Measurements from ENCODE around the gene C11orf68. TPM values are rescaled to one million over a fixed set of nuclear protein-coding genes. Genes with fewer than 3 reads are reported as not detected.

C11orf68 gene
- total and polyA plus RNA-seq, 9 of the 15 experiments (the other 6 are each of a cell fraction or from before 2014, with no cell fraction given), result 3.6 to 35.9 (median 12.8) TPM

DNA sequence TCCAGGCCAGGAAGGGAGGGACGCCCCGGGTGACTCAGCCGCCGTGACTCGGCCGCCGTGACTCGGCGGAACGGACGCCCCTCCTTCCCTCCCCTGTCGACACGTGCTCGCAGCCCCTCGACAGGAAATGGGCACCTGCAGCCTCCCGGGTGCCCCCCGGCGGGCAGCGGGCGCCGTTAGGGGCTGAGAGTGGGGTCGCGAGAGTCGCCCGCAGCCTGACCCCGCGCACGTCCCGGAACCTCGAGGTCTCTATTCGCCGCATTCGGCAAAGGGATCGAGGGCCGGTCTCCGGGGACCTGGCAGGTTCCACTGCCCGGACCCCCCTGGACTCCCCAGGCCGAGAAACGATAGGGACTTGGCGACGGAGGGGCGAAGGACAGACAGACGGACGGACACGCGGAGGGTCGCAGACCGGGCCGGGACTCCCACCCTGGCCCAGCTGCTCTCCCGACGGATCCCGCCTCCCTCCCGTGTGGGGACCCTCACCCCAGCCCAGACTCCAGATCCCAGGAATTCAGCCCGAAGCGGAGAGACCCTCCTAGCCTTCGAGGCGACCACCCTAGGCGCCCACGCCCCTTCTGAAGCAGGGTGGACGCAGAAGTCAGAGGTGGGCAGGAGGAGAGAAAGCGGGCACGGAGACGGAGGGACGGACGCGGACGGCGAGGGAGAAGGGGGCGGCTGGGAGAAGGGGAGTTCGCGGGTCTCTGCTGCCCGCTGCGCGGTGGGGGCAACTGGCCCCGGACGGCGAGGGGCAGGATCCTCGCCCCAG is 19.3 kb downstream of the C11orf68 start (continued):
- TF ChIP-seq ZNF316 (IDR thresholded peaks at IDR 0.05), result peak; percentile 96
- 0 out of 2 replicates have a peak, but pooled peaks have one; percentile 82 for TF ChIP-seq KDM2B (CRISPR knock-in tag; IDR thresholded peaks at IDR 0.05)
- peak; percentile 14 for TF ChIP-seq FOS (IDR thresholded peaks at IDR 0.05; ENCODE audit: extremely low read depth, insufficient read length)
- peak; percentile 62 for TF ChIP-seq POLR2A (conservative IDR thresholded peaks at IDR 0.05)
- peak; percentile 37 to 64; a peak in 1 of 4 replicates for TF ChIP-seq TEAD1 (CRISPR knock-in tag; IDR thresholded peaks at IDR 0.05)
- TF ChIP-seq, protein P1, sequence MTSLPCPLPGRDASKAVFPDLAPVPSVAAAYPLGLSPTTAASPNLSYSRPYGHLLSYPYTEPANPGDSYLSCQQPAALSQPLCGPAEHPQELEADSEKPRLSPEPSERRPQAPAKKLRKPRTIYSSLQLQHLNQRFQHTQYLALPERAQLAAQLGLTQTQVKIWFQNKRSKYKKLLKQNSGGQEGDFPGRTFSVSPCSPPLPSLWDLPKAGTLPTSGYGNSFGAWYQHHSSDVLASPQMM (CRISPR knock-in tag; IDR thresholded peaks at IDR 0.05), result no peak
- TF ChIP-seq CHCHD3 (CRISPR knock-in tag; IDR thresholded peaks at IDR 0.05), result no peak
- no peak for TF ChIP-seq YBX1 (IDR thresholded peaks at IDR 0.05)
- TF ChIP-seq ZNF655 (CRISPR knock-in tag; IDR thresholded peaks at IDR 0.05), result no peak
- TF ChIP-seq RBM25 (IDR thresholded peaks at IDR 0.05; ENCODE audit: low read depth, low read length, severe bottlenecking), result no peak
- TF ChIP-seq, protein P2, sequence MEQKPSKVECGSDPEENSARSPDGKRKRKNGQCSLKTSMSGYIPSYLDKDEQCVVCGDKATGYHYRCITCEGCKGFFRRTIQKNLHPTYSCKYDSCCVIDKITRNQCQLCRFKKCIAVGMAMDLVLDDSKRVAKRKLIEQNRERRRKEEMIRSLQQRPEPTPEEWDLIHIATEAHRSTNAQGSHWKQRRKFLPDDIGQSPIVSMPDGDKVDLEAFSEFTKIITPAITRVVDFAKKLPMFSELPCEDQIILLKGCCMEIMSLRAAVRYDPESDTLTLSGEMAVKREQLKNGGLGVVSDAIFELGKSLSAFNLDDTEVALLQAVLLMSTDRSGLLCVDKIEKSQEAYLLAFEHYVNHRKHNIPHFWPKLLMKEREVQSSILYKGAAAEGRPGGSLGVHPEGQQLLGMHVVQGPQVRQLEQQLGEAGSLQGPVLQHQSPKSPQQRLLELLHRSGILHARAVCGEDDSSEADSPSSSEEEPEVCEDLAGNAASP (IDR thresholded peaks at IDR 0.05), result no peak
- TF ChIP-seq PCBP1 (IDR thresholded peaks at IDR 0.05; ENCODE audit: low read depth, low read length, poor library complexity, severe bottlenecking), result peak; percentile 99
- no peak for TF ChIP-seq SREBF1 (IDR thresholded peaks at IDR 0.05; ENCODE audit: borderline replicate concordance, low read depth, low read length)
- TF ChIP-seq STAG1 (CRISPR knock-in tag; IDR thresholded peaks at IDR 0.05; ENCODE audit: borderline replicate concordance), result no peak
- no peak; the same call in 1 of the 2 replicates for TF ChIP-seq RB1 (IDR thresholded peaks at IDR 0.05; ENCODE audit: low read depth)
- 0 out of 2 replicates have a peak, but pooled peaks have one; percentile 63 for TF ChIP-seq LARP7 (IDR thresholded peaks at IDR 0.05)
- peak; percentile 99 for TF ChIP-seq NFE2 (IDR thresholded peaks at IDR 0.05; ENCODE audit: low read depth)
- no peak for TF ChIP-seq RUNX1 (IDR thresholded peaks at IDR 0.05; ENCODE audit: low read depth)
- no peak for TF ChIP-seq TRIM25 (IDR thresholded peaks at IDR 0.05; ENCODE audit: borderline replicate concordance)
- TF ChIP-seq COPS2 (conservative IDR thresholded peaks at IDR 0.05), result no peak
- TF ChIP-seq, protein P3, sequence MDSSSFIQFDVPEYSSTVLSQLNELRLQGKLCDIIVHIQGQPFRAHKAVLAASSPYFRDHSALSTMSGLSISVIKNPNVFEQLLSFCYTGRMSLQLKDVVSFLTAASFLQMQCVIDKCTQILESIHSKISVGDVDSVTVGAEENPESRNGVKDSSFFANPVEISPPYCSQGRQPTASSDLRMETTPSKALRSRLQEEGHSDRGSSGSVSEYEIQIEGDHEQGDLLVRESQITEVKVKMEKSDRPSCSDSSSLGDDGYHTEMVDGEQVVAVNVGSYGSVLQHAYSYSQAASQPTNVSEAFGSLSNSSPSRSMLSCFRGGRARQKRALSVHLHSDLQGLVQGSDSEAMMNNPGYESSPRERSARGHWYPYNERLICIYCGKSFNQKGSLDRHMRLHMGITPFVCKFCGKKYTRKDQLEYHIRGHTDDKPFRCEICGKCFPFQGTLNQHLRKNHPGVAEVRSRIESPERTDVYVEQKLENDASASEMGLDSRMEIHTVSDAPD (CRISPR knock-in tag; IDR thresholded peaks at IDR 0.05), result no peak
- TF ChIP-seq, protein P4, sequence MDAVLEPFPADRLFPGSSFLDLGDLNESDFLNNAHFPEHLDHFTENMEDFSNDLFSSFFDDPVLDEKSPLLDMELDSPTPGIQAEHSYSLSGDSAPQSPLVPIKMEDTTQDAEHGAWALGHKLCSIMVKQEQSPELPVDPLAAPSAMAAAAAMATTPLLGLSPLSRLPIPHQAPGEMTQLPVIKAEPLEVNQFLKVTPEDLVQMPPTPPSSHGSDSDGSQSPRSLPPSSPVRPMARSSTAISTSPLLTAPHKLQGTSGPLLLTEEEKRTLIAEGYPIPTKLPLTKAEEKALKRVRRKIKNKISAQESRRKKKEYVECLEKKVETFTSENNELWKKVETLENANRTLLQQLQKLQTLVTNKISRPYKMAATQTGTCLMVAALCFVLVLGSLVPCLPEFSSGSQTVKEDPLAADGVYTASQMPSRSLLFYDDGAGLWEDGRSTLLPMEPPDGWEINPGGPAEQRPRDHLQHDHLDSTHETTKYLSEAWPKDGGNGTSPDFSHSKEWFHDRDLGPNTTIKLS (IDR thresholded peaks at IDR 0.05; ENCODE audit: borderline replicate concordance, low read depth), result peak; percentile 63; the same call in 1 of the 2 replicates
